ENCODE measurements around the gene AKR1C8. TPM values are rescaled to one million over a fixed set of nuclear protein-coding genes. Genes with fewer than 3 reads are reported as not detected.

Gene AKR1C8
- total and polyA plus RNA-seq, 12 donors, result 0.04 to 0.51 (median 0.39) TPM; not detected in 9

DNA sequence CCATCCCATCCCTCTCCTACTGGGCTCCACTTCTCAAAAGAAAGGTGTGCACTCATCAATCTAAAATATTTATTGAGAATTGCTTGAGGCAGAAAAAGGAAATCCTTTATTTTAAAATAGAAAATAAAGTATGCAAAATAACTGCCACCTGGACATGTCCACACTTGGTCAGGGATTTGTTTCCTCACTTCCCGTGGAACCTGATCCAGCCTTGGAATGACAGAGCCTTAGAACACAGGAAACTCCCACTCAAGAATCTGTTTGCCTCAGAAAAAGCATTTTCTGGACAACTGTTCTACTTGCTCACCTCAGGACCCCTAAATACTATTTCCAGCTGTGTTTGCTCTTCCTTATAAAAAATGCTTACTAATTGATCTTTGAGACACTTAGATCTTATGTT lies 29.0 kb downstream of the AKR1C8 start:
- Histone ChIP-seq H3K27ac (no peak overlapping the region), H3K9me3 (peaks cover 0 to 8% (median 0%) of the 10 kb centered on the region in 11 donors), H3K4me3 (no peak overlapping the region), H3K36me3 (no peaks in the 10 kb centered on the region), H3K27me3 (no peaks in the 10 kb centered on the region), H3K4me1 (no peaks in the 10 kb centered on the region)
- DNase-seq (no peak), ATAC-seq (no peak)
- intact Hi-C loops (cut with DNase I), result no loop called here
- TF ChIP-seq, protein P1, sequence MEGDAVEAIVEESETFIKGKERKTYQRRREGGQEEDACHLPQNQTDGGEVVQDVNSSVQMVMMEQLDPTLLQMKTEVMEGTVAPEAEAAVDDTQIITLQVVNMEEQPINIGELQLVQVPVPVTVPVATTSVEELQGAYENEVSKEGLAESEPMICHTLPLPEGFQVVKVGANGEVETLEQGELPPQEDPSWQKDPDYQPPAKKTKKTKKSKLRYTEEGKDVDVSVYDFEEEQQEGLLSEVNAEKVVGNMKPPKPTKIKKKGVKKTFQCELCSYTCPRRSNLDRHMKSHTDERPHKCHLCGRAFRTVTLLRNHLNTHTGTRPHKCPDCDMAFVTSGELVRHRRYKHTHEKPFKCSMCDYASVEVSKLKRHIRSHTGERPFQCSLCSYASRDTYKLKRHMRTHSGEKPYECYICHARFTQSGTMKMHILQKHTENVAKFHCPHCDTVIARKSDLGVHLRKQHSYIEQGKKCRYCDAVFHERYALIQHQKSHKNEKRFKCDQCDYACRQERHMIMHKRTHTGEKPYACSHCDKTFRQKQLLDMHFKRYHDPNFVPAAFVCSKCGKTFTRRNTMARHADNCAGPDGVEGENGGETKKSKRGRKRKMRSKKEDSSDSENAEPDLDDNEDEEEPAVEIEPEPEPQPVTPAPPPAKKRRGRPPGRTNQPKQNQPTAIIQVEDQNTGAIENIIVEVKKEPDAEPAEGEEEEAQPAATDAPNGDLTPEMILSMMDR (IDR thresholded peaks at IDR 0.05), result no peak
- 8 to 33% methylated on average over 1 of the region's 1 CpG for WGBS, 2 donors

DNA sequence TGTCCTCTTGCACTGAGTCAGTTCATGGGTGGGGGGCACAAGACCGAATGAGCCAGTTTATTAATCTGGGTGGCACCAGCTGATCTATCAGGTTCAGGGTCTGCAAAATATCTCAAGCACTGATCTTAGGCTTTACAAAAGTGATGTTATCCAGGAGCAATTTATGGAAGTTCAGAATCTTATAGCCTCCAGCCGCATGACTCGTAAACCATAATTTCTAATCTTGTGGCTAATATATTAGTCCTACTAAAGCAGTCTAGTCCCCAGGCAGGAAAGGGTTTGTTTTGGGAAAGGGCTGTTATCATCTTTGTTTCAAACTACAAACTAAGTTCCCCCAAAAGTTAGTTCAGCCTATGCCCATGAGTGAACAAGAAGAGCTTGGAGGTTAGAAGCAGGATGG lies 33.9 kb downstream of the AKR1C8 start:
- H3K36me3 ChIP-seq, result no peaks in the 10 kb centered on the region
- intact Hi-C loops (cut with DNase I), result no loop called here
- no peak overlapping the region for H3K4me3 ChIP-seq
- WGBS, 2 donors, result 93% methylated on average over 3 of the region's 3 CpGs
- no peaks in the 10 kb centered on the region for H3K4me1 ChIP-seq
- no peak for ATAC-seq
- DNase-seq, result no peak
- H3K27ac ChIP-seq, result no peak overlapping the region
- TF ChIP-seq, protein P1 (IDR thresholded peaks at IDR 0.05), result no peak
- peaks cover 0 to 20% (median 0%) of the 10 kb centered on the region in 11 donors for H3K9me3 ChIP-seq
- no peaks in the 10 kb centered on the region for H3K27me3 ChIP-seq

DNA sequence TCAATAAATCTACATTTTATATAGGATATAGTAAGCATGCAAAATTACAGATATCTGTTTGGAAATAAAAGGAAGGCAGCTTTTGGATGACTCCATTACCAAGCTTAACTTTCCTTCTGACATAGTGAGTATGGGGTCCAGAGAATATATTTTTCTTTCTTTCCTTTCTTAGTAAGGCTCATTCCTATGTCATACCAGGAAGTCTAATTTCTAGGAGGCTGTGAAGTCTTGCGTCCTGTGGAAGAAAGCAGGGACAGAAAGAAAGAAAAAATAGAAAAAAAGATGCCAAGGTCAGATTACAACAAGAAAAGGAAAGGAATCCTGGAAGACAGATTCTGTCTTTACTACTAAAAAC lies 36.3 kb downstream of the AKR1C8 start:
- TF ChIP-seq, protein P1 (IDR thresholded peaks at IDR 0.05), result no peak
- no peak for DNase-seq
- no peaks in the 10 kb centered on the region for H3K36me3 ChIP-seq
- H3K27ac ChIP-seq, result no peak overlapping the region
- intact Hi-C loops (cut with DNase I), result no loop called here
- WGBS, 2 donors, result 50 to 61% methylated on average over 1 of the region's 1 CpG
- no peak overlapping the region for H3K4me3 ChIP-seq
- peaks cover 0 to 20% (median 0%) of the 10 kb centered on the region in 11 donors for H3K9me3 ChIP-seq
- H3K27me3 ChIP-seq, result no peaks in the 10 kb centered on the region
- H3K4me1 ChIP-seq, result no peaks in the 10 kb centered on the region
- ATAC-seq, result no peak

DNA sequence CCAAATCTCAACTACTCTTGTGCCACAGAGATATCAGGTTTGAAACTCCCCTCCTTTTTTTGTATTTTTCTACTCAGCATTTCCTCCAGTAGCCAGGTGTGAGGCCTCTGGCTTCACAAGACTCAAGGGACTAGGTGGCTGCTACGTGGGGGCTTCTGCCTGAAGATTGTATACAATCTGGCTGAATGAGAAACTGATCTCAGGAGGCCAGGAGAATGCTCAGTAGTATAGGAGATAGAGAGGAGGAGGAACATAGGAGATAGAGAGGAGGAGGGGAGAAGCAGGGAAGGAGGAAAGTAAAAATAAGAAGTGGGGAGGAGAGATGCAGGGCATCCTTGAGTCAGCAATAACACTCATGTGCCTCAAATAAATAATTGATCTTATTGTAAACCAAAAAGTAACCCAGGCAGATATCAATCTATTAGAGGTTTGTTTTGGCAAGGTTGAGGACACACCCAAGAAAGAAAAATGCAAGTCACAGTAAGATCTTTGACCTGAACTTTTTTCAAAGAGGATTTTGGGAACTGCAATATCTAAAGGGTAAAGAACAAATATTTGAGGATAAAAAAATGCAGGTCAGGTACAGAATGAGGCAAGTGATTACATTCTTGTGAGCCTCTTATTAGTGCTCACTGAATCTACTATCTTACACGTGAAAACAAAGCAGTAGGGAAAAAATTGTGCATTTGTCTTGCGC lies 36.8 kb downstream of the AKR1C8 start:
- 49 to 52% methylated on average over 3 of the region's 3 CpGs for WGBS, 2 donors
- intact Hi-C loops (cut with DNase I), result no loop called here
- DNase-seq (no peak), ATAC-seq (no peak)
- Histone ChIP-seq H3K27ac (no peak overlapping the region), H3K4me3 (no peak overlapping the region), H3K36me3 (no peaks in the 10 kb centered on the region), H3K4me1 (no peaks in the 10 kb centered on the region), H3K9me3 (peaks cover 0 to 20% (median 0%) of the 10 kb centered on the region in 11 donors), H3K27me3 (no peaks in the 10 kb centered on the region)
- TF ChIP-seq, protein P1 (IDR thresholded peaks at IDR 0.05), result no peak
